ENCODE measurements around the gene HOXB6. TPM values are rescaled to one million over a fixed set of nuclear protein-coding genes. Genes with fewer than 3 reads are reported as not detected.

Gene HOXB6
- total and polyA plus RNA-seq, 12 donors = 1.7 to 23.1 (median 11.8) TPM

DNA sequence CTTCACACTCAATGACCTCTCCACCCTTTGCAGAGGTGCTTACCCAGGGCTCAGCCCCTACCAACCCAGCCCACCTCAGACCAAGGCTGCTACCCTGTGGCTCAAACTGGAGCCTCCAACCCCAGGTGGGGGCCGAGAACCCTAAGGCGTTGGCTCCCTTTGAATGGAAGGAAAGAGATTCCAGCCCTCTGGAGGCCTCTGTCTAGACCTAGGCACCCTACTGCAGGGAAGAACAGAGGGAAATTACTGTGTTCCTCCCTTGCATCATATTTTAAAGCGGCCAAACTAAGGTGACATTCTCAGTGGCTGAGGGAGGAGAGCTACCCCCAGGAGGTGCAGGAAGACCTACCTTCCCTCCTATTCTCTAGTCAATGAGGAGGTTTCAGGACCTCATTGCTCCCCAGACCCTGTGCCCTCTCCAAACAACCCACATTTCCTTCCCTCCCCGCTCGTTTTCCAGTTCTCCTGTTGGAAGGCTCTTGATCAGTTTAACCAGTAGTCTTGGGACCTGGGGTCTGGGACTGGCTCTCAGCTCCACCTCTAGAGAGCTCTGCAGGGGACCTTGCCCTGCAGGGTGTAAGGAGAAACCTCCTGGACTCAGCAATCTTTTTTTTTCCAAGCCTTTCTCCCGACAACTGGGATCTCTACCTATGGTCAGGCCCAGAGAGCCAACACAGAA lies 15.8 kb upstream of the HOXB6 start:
- no peaks in the 10 kb centered on the region for H3K9me3 ChIP-seq (replicated peaks in 1 of 3)
- intact Hi-C loops (cut with DNase I) = loop anchor here in 1 of 2 donors (10.0 kb wide), 1 partner anchor 466 kb away; no protein-coding TSS in a partner anchor
- WGBS, 4 donors = 73 to 78% (median 76%) methylated on average over 4 to 6 of the region's 6 CpGs
- TF ChIP-seq, protein P1, sequence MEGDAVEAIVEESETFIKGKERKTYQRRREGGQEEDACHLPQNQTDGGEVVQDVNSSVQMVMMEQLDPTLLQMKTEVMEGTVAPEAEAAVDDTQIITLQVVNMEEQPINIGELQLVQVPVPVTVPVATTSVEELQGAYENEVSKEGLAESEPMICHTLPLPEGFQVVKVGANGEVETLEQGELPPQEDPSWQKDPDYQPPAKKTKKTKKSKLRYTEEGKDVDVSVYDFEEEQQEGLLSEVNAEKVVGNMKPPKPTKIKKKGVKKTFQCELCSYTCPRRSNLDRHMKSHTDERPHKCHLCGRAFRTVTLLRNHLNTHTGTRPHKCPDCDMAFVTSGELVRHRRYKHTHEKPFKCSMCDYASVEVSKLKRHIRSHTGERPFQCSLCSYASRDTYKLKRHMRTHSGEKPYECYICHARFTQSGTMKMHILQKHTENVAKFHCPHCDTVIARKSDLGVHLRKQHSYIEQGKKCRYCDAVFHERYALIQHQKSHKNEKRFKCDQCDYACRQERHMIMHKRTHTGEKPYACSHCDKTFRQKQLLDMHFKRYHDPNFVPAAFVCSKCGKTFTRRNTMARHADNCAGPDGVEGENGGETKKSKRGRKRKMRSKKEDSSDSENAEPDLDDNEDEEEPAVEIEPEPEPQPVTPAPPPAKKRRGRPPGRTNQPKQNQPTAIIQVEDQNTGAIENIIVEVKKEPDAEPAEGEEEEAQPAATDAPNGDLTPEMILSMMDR (IDR thresholded peaks at IDR 0.05) = no peak
- no peak for TF ChIP-seq POLR2A (IDR thresholded peaks at IDR 0.05)
- DNase-seq = no peak
- H3K36me3 ChIP-seq (replicated peaks in 1 of 2) = no peaks in the 10 kb centered on the region
- peaks cover 75% of the 10 kb centered on the region for H3K27me3 ChIP-seq
- no peak overlapping the region for H3K27ac ChIP-seq
- H3K4me3 ChIP-seq = no peak overlapping the region
- H3K4me1 ChIP-seq (replicated peaks in 1 of 2) = peaks cover 9 to 15% of the 10 kb centered on the region in 2 donors

- H3K9me3 ChIP-seq (replicated peaks in 1 of 3) = no peaks in the 10 kb centered on the region
- WGBS, 4 donors = 54 to 75% (median 64%) methylated on average over 27 to 32 of the region's 32 CpGs
- DNase-seq = no peak
- peaks cover 72% of the 10 kb centered on the region for H3K27me3 ChIP-seq
- no peak overlapping the region for H3K4me3 ChIP-seq
- peaks cover 2 to 9% of the 10 kb centered on the region in 2 donors for H3K4me1 ChIP-seq (replicated peaks in 1 of 2)
- no peaks in the 10 kb centered on the region for H3K36me3 ChIP-seq (replicated peaks in 1 of 2)
- TF ChIP-seq POLR2A (IDR thresholded peaks at IDR 0.05) = no peak
- TF ChIP-seq, protein P1 (IDR thresholded peaks at IDR 0.05) = no peak
- intact Hi-C loops (cut with DNase I) = loop anchor here in 1 of 2 donors (10.0 kb wide), 2 partner anchors 465 to 595 kb away; no protein-coding TSS in a partner anchor
- H3K27ac ChIP-seq = no peak overlapping the region
Measured at GRCh38 chr17:48619826-48620449, 15.2 kb upstream of the HOXB6 start.

DNA sequence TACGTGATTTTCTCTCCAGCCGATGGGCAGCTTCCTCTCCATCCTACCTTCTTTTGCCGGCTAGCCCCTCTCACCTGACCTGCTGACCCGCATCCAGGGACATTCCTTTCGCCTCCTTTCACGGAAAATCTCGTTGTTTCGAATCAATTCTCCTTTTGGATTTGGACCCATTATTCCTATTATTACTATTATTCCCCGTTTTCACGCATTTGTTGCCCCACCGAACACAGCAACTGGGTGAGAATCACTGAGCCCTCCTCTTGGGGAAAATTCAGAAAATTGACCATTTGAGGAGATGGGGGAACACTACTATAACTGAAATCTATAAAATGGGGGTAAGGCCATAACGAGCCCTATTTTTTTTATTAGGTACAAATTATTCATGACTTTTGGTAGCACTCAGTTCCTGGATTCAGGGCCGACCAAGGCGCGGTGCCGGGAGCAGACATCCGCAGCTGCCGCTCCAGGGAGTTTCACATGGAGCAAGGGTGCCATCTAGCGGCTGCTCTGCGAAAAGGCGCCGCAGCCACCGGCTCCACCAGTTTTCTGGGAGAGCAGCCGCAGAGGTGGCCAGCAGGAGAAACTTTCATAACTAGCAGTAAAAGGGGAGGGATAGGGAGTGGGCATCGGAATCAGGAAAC lies 13.6 kb upstream of the HOXB6 start:
- Histone ChIP-seq H3K9me3 (replicated peaks in 1 of 3) (no peaks in the 10 kb centered on the region), H3K27me3 (peaks cover 66% of the 10 kb centered on the region), H3K4me1 (replicated peaks in 1 of 2) (peaks cover 0 to 6% of the 10 kb centered on the region in 2 donors), H3K27ac (no peak overlapping the region), H3K4me3 (peak overlapping the region in 1 of 4 donors; percentile 42), H3K36me3 (replicated peaks in 1 of 2) (no peaks in the 10 kb centered on the region)
- peak; percentile 84 to 95 (median 91) for DNase-seq
- 7 to 11% (median 8%) methylated on average over 24 to 25 of the region's 25 CpGs for WGBS, 4 donors
- intact Hi-C loops (cut with DNase I) = loop anchor here in 1 of 2 donors (10.0 kb wide), 1 partner anchor 594 kb away; no protein-coding TSS in a partner anchor
- TF ChIP-seq, protein P1 (IDR thresholded peaks at IDR 0.05) = peak; percentile 97 to 99 (median 98)
- TF ChIP-seq POLR2A (IDR thresholded peaks at IDR 0.05) = no peak

Measured in adrenal gland (tissue), 12 donors.